Neuronal stem cell (in vitro differentiated cells): ENCODE data around the gene TBC1D16.

ENCODE experiments used
- DNase-seq: peaks from one replicate; pipeline ENCODE4 v3.0.0-alpha.2; 2013; ENCODE audit warnings: low spot score
- H2AFZ ChIP-seq: one replicate; pipeline ENCODE4 v1.6.1; 2013; ENCODE audit warnings: mild to moderate bottlenecking, low read length, inconsistent platforms
- H2AK5ac ChIP-seq: 2 replicates; pipeline ENCODE4 v1.6.1; 2013; ENCODE audit warnings: low read depth, mild to moderate bottlenecking, inconsistent platforms, low read length, moderate library complexity, mixed read lengths
- H2BK120ac ChIP-seq: 2 replicates; pipeline ENCODE4 v1.6.1; 2013; ENCODE audit warnings: low read depth, mild to moderate bottlenecking, inconsistent platforms, low read length, moderate library complexity, mixed read lengths
- H2BK12ac ChIP-seq: one replicate; pipeline ENCODE4 v1.6.1; 2013; ENCODE audit warnings: low read length, inconsistent platforms
- H2BK15ac ChIP-seq: 2 replicates; pipeline ENCODE4 v1.6.1; 2013; ENCODE audit warnings: mild to moderate bottlenecking, low read length, inconsistent platforms, mixed read lengths
- H2BK5ac ChIP-seq: one replicate; pipeline ENCODE4 v1.6.1; 2013; ENCODE audit warnings: inconsistent platforms, mild to moderate bottlenecking, low read length, moderate library complexity
- H3K14ac ChIP-seq: one replicate; pipeline ENCODE4 v1.6.1; 2013; ENCODE audit warnings: low read length, inconsistent platforms
- H3K18ac ChIP-seq: 2 replicates; pipeline ENCODE4 v1.6.1; 2013; ENCODE audit warnings: low read length, inconsistent platforms
- H3K23ac ChIP-seq: 2 replicates; pipeline ENCODE4 v1.6.1; 2013; ENCODE audit warnings: low read depth, mild to moderate bottlenecking, mixed read lengths, low read length, inconsistent platforms; ENCODE audit not compliant: poor library complexity
- H3K27ac ChIP-seq: replicated peaks from 3 replicates; pipeline ENCODE4 v1.5.1; 2013; ENCODE audit warnings: low read length, inconsistent platforms
- H3K27me3 ChIP-seq, 3 experiments: 2 replicates each; pipeline ENCODE4 v1.6.1; 2013; ENCODE audit warnings: low read length in 3 of 3, mild to moderate bottlenecking in 2 of 3, inconsistent platforms in 1 of 3, low read depth in 1 of 3, mixed read lengths in 1 of 3, moderate library complexity in 1 of 3; ENCODE audit not compliant: control insufficient read depth in 3 of 3, insufficient read depth in 3 of 3
- H3K36me3 ChIP-seq, 2 donors: replicated peaks in 1 of 2; 2 replicates each; pipeline ENCODE4 v1.6.1; 2013; ENCODE audit warnings: low read length in 2 of 2; ENCODE audit not compliant: control insufficient read depth in 2 of 2, insufficient read depth in 2 of 2
- H3K4ac ChIP-seq: 2 replicates; pipeline ENCODE4 v1.6.1; 2013; ENCODE audit warnings: inconsistent platforms, mild to moderate bottlenecking, low read length, moderate library complexity
- H3K4me1 ChIP-seq, 2 donors: 1 replicate in 1 of 2; 2 replicates in 1 of 2; pipeline ENCODE4 v1.6.1; 2013; ENCODE audit warnings: low read length in 2 of 2, low read depth in 1 of 2; ENCODE audit not compliant: control insufficient read depth in 2 of 2, insufficient read depth in 1 of 2
- H3K4me2 ChIP-seq: one replicate; pipeline ENCODE4 v1.6.1; 2013; ENCODE audit warnings: mild to moderate bottlenecking, low read length, inconsistent platforms; ENCODE audit not compliant: insufficient read depth, poor library complexity, severe bottlenecking
- H3K4me3 ChIP-seq, 2 donors: 2 replicates each; pipeline ENCODE4 v1.5.1; 2013; ENCODE audit warnings: low read length in 2 of 2, mild to moderate bottlenecking in 2 of 2, inconsistent platforms in 1 of 2, moderate library complexity in 1 of 2
- H3K79me1 ChIP-seq: one replicate; pipeline ENCODE4 v1.6.1; 2013; ENCODE audit warnings: low read depth, mild to moderate bottlenecking, inconsistent platforms, low read length, moderate library complexity
- H3K9ac ChIP-seq: one replicate; pipeline ENCODE4 v1.6.1; 2013; ENCODE audit warnings: mild to moderate bottlenecking, low read depth, low read length, inconsistent platforms; ENCODE audit not compliant: poor library complexity
- H3K9me3 ChIP-seq, 2 donors: replicated peaks in 1 of 2; 2 replicates each; pipeline versions ENCODE3 to v1.6.1; 2013; ENCODE audit warnings: low read length in 2 of 2, mild to moderate bottlenecking in 2 of 2, inconsistent platforms in 1 of 2, low read depth in 1 of 2, mixed read lengths in 1 of 2, moderate library complexity in 1 of 2; ENCODE audit not compliant: control insufficient read depth in 2 of 2, insufficient read depth in 1 of 2
- H4K8ac ChIP-seq: one replicate; pipeline ENCODE4 v1.6.1; 2013; ENCODE audit warnings: low read depth, mild to moderate bottlenecking, inconsistent platforms, low read length, moderate library complexity
- H4K91ac ChIP-seq: one replicate; pipeline ENCODE4 v1.6.1; 2013; ENCODE audit warnings: low read length, low read depth, mild to moderate bottlenecking, inconsistent platforms; ENCODE audit not compliant: poor library complexity
- WGBS, 2 donors: extraction: QIAGEN DNeasy Blood & Tissue Kit; methylation state at CpG; one replicate each; pipeline ENCODE4 v1.1.7; 2013; ENCODE audit warnings: missing lambda C conversion rate in 2 of 2, mixed read lengths in 1 of 2; ENCODE audit not compliant: insufficient read length in 2 of 2, insufficient replicate concordance in 1 of 2; ENCODE audit errors: extremely low coverage in 2 of 2; 5-methylcytosine and 5-hydroxymethylcytosine counted together

TBC1D16 gene

GRCh38 chr17:80021600-80021999 is 14.1 kb downstream of the TBC1D16 start:
- Histone ChIP-seq H3K27ac (no peak overlapping the region), H3K4me3 (peak overlapping the region in 1 of 2 donors; percentile 72), H2BK15ac (no peak overlapping the region), H3K4me1 (peaks cover 0 to 11% of the 10 kb centered on the region in 2 donors), H3K23ac (no peak overlapping the region), H3K18ac (no peak overlapping the region), H3K4me2 (no peak overlapping the region), H2AK5ac (no peak overlapping the region), H4K8ac (peak overlapping the region; percentile 70), H2BK120ac (no peak overlapping the region), H2BK12ac (no peak overlapping the region), H3K9me3 (peaks cover 0 to 9% of the 10 kb centered on the region in 2 donors), H3K14ac (peak overlapping the region; percentile 87), H3K9ac (peak overlapping the region; percentile 5), H4K91ac (peak overlapping the region; percentile 56), H3K36me3 (peaks cover 7 to 23% of the 10 kb centered on the region in 2 donors), H3K79me1 (peaks cover 24% of the 10 kb centered on the region), H3K27me3 (peaks cover 0 to 6% (median 0%) of the 10 kb centered on the region in 3 experiments), H2BK5ac (no peak overlapping the region), H2AFZ (no peak overlapping the region), H3K4ac (no peak overlapping the region)
- DNase-seq, result no peak
- WGBS, 2 donors, result no CpG with 5 or more reads among the region's 2 CpGs

- Histone ChIP-seq H3K9me3 (peaks cover 0 to 3% of the 10 kb centered on the region in 2 donors), H4K91ac (no peak overlapping the region), H2AK5ac (no peak overlapping the region), H3K9ac (no peak overlapping the region), H2BK12ac (no peak overlapping the region), H3K18ac (no peak overlapping the region), H3K4me1 (peaks cover 0 to 3% of the 10 kb centered on the region in 2 donors), H2BK15ac (no peak overlapping the region), H3K79me1 (peaks cover 13% of the 10 kb centered on the region), H3K36me3 (peaks cover 3 to 27% of the 10 kb centered on the region in 2 donors), H3K4me2 (no peak overlapping the region), H3K27me3 (peaks cover 0 to 3% (median 0%) of the 10 kb centered on the region in 3 experiments), H4K8ac (no peak overlapping the region), H2AFZ (no peak overlapping the region), H3K4me3 (peak overlapping the region in 1 of 2 donors; percentile 56), H3K14ac (no peak overlapping the region), H3K23ac (no peak overlapping the region), H3K27ac (no peak overlapping the region), H2BK5ac (no peak overlapping the region), H3K4ac (no peak overlapping the region), H2BK120ac (no peak overlapping the region)
- DNase-seq, result no peak
- no CpG with 5 or more reads among the region's 21 CpGs for WGBS, 2 donors
Measured at GRCh38 chr17:80018917-80019651, 16.6 kb downstream of the TBC1D16 start.

DNA sequence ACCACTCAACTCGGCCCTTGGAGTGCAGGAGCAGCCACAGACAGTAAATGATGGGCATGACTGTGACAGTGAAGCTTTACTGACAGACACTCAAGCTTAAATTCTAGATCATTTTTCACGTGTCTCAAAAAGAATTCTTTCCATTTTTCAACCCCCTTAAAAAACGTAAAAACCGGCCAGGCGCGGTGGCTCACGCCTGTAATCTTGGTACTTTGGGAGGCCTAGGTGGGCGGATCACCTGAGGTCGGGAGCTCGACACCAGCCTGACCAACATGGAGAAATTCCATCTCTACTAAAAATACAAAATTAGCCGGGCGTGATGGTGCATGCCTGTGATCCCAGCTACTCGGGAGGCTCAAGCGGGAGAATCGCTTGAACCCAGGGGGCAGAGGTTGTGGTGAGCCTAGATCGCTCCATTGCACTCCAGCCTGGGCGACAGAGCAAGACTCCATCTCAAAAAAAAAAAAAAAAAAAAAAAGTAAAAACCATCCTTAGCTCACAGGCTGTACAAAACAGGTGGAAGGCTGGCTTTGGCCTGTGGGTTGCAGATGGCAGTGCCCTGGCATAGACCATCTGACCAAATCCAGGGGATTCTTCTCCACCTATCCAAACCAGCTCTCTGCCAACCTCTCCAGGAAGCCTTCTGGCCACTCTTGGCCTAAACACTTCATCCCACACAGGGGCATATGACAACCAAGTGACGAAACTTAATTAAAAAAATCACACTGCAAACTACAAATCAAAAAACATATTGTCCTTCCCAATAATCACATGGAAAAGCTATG is 18.3 kb downstream of the TBC1D16 start:
- 100% methylated on average over 3 of the region's 18 CpGs; no CpG with 5 or more reads in 1 of the 2 donors for WGBS, 2 donors
- peaks cover 0 to 3% (median 0%) of the 10 kb centered on the region in 3 experiments for H3K27me3 ChIP-seq
- no peak overlapping the region for H3K9ac ChIP-seq
- H2BK120ac ChIP-seq, result no peak overlapping the region
- no peak overlapping the region for H2BK5ac ChIP-seq
- no peak overlapping the region for H3K4ac ChIP-seq
- no peak overlapping the region for H2BK12ac ChIP-seq
- no peak overlapping the region for H2BK15ac ChIP-seq
- H2AK5ac ChIP-seq, result no peak overlapping the region
- peaks cover 0 to 2% of the 10 kb centered on the region in 2 donors for H3K9me3 ChIP-seq
- H3K14ac ChIP-seq, result no peak overlapping the region
- H4K8ac ChIP-seq, result no peak overlapping the region
- DNase-seq, result no peak
- H3K79me1 ChIP-seq, result peaks cover 7% of the 10 kb centered on the region
- H3K23ac ChIP-seq, result no peak overlapping the region
- no peak overlapping the region for H3K4me2 ChIP-seq
- H2AFZ ChIP-seq, result no peak overlapping the region
- no peak overlapping the region for H4K91ac ChIP-seq
- H3K4me3 ChIP-seq, result peak overlapping the region in 1 of 2 donors; percentile 14
- H3K27ac ChIP-seq, result no peak overlapping the region
- peaks cover 0 to 9% of the 10 kb centered on the region in 2 donors for H3K4me1 ChIP-seq
- H3K36me3 ChIP-seq, result peaks cover 12 to 38% of the 10 kb centered on the region in 2 donors
- H3K18ac ChIP-seq, result no peak overlapping the region
